Activated CD8-positive, alpha-beta memory T cell treated with anti-CD3 and anti-CD28 coated beads, Interleukin-2, amount 10 ng/mL, durations not matched to agents 7 days and 5 days (primary cell): ENCODE data around the gene SLC24A4. TPM values are rescaled to one million over a fixed set of nuclear protein-coding genes. Genes with fewer than 3 reads are reported as not detected.

Source experiments
- ATAC-seq: fragments of 150-1000 bp; cut with Tn5 transposase; one replicate; pipeline ENCODE4 v1.10.0; 2021; ENCODE audit warnings: moderate library complexity
- CTCF ChIA-PET: fragments of 350-600 bp; sonication (Branson Sonifier 250); formaldehyde crosslinking; loops from one replicate; lab custom pipeline; 2021; ENCODE audit warnings: antibody characterized with exemption; lab: Charles Lee
- DNase-seq: peaks from one replicate; pipeline ENCODE4 v3.0.0-alpha.2; 2020
- H3K27ac Mint-ChIP-seq: one replicate; pipeline ENCODE4 v1.8.0; 2021; ENCODE audit warnings: mild to moderate bottlenecking, mixed read lengths
- H3K27me3 Mint-ChIP-seq: one replicate; pipeline ENCODE4 v1.8.0; 2021; ENCODE audit warnings: mixed read lengths
- H3K36me3 Mint-ChIP-seq: one replicate; pipeline ENCODE4 v1.8.0; 2021; ENCODE audit warnings: mild to moderate bottlenecking, mixed read lengths
- H3K4me1 Mint-ChIP-seq: one replicate; pipeline ENCODE4 v1.8.0; 2021; ENCODE audit warnings: mixed read lengths
- H3K4me3 Mint-ChIP-seq: one replicate; pipeline ENCODE4 v1.8.0; 2021; ENCODE audit warnings: mild to moderate bottlenecking, moderate library complexity, mixed read lengths
- H3K9me3 Mint-ChIP-seq: one replicate; pipeline ENCODE4 v1.8.0; 2022; ENCODE audit warnings: low read depth, mixed read lengths
- total RNA-seq, 2 experiments: library from RNA; stranded (reverse); gene quantifications; one replicate each; pipeline ENCODE4 v1.2.3, GENCODE V29; 2021

The SLC24A4 gene
- total RNA-seq, 2 experiments from 2014 or later = not detected

GRCh38 chr14:92513204-92513965 is 190.4 kb downstream of the SLC24A4 start, which contains the start of gene RIN3:
TSS of gene RIN3 (plus strand) at chr14:92513781. CDS start at chr14:92513933, 152 bp downstream.
- H3K4me1 Mint-ChIP-seq = peaks cover 43% of the 10 kb centered on the region
- peaks cover 3% of the 10 kb centered on the region for H3K27me3 Mint-ChIP-seq
- CTCF ChIA-PET = interaction anchor here (0.9 to 1.1 kb wide), 2 partner anchors 31 to 74 kb away, joined by 3 read pairs; no protein-coding TSS in a partner anchor
- peak within 1 kb of the TSS; percentile 84 for H3K27ac Mint-ChIP-seq
- no peaks in the 10 kb centered on the region for H3K9me3 Mint-ChIP-seq
- peaks cover 9% of the 10 kb centered on the region for H3K36me3 Mint-ChIP-seq
- peak within 1 kb of the TSS; percentile 79 for H3K4me3 Mint-ChIP-seq
- ATAC-seq (peak; percentile 74), DNase-seq (peak; percentile 73)

GRCh38 chr14:92513966-92514843 is 191.2 kb downstream of the SLC24A4 start:
- Mint-ChIP-seq H3K36me3 (peaks cover 9% of the 10 kb centered on the region), H3K4me3 (peak overlapping the region; percentile 79), H3K4me1 (peaks cover 51% of the 10 kb centered on the region), H3K9me3 (no peaks in the 10 kb centered on the region), H3K27ac (peak overlapping the region; percentile 84), H3K27me3 (no peaks in the 10 kb centered on the region)
- DNase-seq (peak; percentile 55), ATAC-seq (peak; percentile 34)
- CTCF ChIA-PET = interaction anchor here (2.1 kb wide), 1 partner anchor 33 kb away, joined by 4 read pairs; no protein-coding TSS in a partner anchor

DNA sequence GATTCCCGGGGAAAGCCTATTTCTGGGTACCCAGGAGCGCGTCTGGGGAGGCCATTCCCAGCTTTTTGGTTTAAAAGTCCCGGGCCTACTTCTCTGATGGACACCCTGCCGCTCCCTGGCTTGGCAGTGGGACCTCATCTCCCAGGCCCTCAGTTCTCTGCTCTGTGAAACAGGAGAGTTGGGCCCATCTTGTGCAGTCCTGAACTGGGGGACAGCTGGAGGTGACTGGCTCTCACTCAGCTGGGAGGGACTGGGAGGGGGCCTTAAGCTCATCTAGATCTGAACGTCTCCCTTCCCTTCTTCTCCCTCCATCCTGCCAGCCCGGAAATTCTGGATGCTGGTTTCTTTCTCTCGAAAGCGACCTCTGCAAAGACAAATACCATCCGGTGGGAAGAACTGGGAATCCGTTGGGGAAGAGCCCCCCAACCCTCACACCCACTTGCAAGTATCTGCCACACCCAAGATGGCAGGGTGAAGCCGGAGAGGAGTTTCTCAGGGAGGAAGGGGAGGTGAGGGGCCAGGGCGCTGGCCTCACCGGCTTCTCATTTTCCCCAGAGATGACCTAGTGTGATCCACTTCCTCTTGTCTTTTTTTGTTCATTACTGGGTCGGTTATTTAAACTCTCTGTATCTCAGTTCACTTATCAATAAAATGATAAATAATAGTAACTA is 192.0 kb downstream of the SLC24A4 start:
- H3K9me3 Mint-ChIP-seq = no peaks in the 10 kb centered on the region
- peak overlapping the region; percentile 79 for H3K27ac Mint-ChIP-seq
- H3K27me3 Mint-ChIP-seq = no peaks in the 10 kb centered on the region
- H3K36me3 Mint-ChIP-seq = peaks cover 10% of the 10 kb centered on the region
- peaks cover 59% of the 10 kb centered on the region for H3K4me1 Mint-ChIP-seq
- CTCF ChIA-PET = interaction anchor here (2.1 kb wide), 1 partner anchor 32 kb away, joined by 4 read pairs; no protein-coding TSS in a partner anchor
- peak overlapping the region; percentile 79 for H3K4me3 Mint-ChIP-seq
- ATAC-seq (no peak), DNase-seq (no peak)

DNA sequence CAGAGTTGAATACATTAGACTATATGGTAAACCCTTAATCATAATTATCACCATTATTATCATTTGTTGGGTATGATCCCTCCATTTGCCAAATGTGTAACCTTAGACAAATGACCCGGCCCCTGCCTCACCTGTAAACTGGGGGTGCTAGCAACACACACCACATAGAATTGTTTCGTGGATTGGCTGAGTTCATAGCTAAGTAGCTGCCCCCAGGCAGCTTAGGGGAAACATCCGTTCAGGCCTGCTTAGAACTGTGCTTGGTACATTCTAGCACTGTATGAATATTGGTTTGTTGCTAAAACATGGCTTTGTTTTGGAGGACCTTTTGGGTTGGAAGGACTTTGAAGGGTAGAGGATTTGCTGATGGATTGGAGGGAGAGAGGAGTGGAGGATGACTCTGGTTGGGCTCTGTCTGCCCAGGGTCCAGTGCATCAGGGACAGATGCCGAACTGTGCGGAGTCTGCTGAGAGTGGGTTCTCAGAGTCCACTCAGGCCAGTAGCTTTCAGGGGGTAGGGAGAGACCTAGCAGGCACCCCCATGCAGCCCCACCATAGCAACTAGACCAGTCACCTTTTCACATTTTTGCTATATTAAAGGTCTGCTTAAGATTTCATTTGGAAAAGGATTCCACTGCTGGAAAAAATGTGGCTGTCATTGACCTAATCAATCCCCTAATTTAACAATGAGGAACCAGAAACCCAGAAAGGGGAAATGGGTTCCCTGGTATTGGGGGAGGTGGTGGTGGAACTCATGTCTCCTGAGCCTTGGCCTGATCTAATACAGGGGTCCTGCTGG is 192.8 kb downstream of the SLC24A4 start:
- Mint-ChIP-seq H3K4me3 (peak overlapping the region; percentile 79), H3K4me1 (peaks cover 66% of the 10 kb centered on the region)

GRCh38 chr14:92516344-92516965 is 193.5 kb downstream of the SLC24A4 start:
- peak overlapping the region; percentile 93 for H3K27ac Mint-ChIP-seq
- no peak for DNase-seq
- H3K4me1 Mint-ChIP-seq = peaks cover 73% of the 10 kb centered on the region
- peak overlapping the region; percentile 79 for H3K4me3 Mint-ChIP-seq
- no peaks in the 10 kb centered on the region for H3K27me3 Mint-ChIP-seq
- peaks cover 3% of the 10 kb centered on the region for H3K9me3 Mint-ChIP-seq
- H3K36me3 Mint-ChIP-seq = peaks cover 21% of the 10 kb centered on the region
- CTCF ChIA-PET = interaction anchor here (1.1 to 3.3 kb wide), 5 partner anchors 10 to 166 kb away, joined by 4 to 13 read pairs (median 5); no protein-coding TSS in a partner anchor
- no peak for ATAC-seq

More for the DNA sequence above, 192.8 kb downstream of the SLC24A4 start:
- DNase-seq = no peak
- Mint-ChIP-seq H3K27me3 (no peaks in the 10 kb centered on the region), H3K36me3 (peaks cover 14% of the 10 kb centered on the region), H3K27ac (peak overlapping the region; percentile 93), H3K9me3 (no peaks in the 10 kb centered on the region)
- ATAC-seq = no peak
- CTCF ChIA-PET = interaction anchor here (1.2 to 2.1 kb wide), 3 partner anchors 11 to 31 kb away, joined by 4 to 5 read pairs (median 4); no protein-coding TSS in a partner anchor

DNA sequence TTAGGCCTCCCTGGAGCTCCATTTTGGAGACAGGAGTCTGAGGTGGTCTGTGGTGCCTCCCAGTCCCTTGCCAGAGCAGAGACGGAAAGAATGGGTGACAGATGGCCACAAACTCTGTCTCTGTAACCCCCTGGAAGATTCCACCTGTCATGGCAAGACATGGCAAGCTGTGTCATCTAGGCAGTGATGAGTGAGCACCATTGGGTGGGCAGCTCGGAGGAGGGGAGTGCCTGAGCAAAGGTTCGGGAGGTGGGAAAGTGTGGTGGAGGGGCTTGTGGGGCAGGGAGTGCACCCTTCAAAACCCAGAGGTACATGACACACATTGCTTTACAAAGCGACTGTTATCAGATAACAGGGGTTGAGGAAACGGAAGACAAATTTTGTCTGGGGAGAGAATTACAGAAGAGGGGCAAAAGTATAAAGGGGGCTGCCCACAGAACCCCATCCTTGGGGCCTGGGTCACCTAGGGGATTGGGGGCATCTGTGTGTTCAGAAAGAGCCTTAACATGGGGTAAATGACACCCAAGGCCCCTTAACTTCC is 194.1 kb downstream of the SLC24A4 start:
- peak overlapping the region; percentile 93 for H3K27ac Mint-ChIP-seq
- peaks cover 79% of the 10 kb centered on the region for H3K4me1 Mint-ChIP-seq
- H3K9me3 Mint-ChIP-seq = peaks cover 3% of the 10 kb centered on the region
- H3K4me3 Mint-ChIP-seq = peak overlapping the region; percentile 79
- DNase-seq (peak; percentile 60), ATAC-seq (peak; percentile 26)
- H3K36me3 Mint-ChIP-seq = peaks cover 27% of the 10 kb centered on the region
- no peaks in the 10 kb centered on the region for H3K27me3 Mint-ChIP-seq
- CTCF ChIA-PET = interaction anchor here (1.1 to 3.3 kb wide), 4 partner anchors 9 to 166 kb away, joined by 4 to 13 read pairs (median 5); no protein-coding TSS in a partner anchor

GRCh38 chr14:92517761-92518160 is 194.8 kb downstream of the SLC24A4 start:
- Mint-ChIP-seq H3K27ac (peak overlapping the region; percentile 93), H3K27me3 (no peaks in the 10 kb centered on the region), H3K36me3 (peaks cover 34% of the 10 kb centered on the region), H3K9me3 (peaks cover 3% of the 10 kb centered on the region), H3K4me1 (peaks cover 80% of the 10 kb centered on the region), H3K4me3 (no peak overlapping the region)
- DNase-seq (no peak), ATAC-seq (no peak)
- CTCF ChIA-PET = interaction anchor here (1.4 to 3.3 kb wide), 2 partner anchors 13 to 95 kb away, joined by 3 to 13 read pairs; no protein-coding TSS in a partner anchor

DNA sequence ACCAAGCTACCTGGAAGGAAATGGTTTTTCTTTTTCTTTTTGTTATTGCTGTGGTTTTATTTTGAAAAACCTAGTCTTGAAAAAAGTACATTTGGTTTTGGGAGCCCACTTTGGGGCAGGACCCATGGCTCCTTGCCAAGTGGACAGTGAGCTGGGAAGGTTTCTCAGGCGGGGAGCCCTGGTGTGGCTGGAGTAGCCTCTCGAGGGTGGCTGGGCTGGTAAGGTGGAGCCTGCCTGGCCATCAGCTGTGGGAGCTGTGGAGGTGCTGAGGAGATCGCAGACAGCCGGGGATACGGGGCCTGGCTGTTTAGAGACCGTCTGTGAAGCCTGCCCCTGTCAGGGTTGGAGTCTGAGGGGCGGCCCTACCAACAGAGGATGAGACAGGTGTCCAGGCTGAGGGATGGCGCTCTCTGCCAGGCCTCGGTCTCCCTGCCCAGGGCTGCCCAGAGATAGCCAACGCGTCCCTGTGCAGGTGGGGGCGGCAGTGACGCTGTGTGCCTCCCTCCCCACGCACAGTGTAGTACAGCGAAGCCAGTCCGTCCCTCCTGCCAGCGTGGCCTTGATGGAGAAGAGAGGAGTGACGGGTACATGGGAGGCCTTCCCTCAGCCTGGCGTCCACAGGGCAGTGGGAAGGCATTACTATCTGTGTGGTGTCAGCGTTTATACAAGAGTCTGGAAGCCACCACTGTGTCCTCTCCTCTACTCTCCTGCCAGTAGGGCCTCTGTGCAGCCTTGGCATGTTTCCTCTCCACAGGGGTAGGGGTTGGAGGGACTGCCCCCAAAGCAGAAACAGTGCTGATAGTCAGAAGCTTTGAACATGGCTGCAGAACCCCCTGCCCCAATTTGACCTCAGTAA is 196.5 kb downstream of the SLC24A4 start:
- Mint-ChIP-seq H3K4me3 (peak overlapping the region; percentile 34), H3K9me3 (peaks cover 3% of the 10 kb centered on the region), H3K4me1 (peaks cover 92% of the 10 kb centered on the region), H3K27me3 (no peaks in the 10 kb centered on the region), H3K36me3 (peaks cover 37% of the 10 kb centered on the region), H3K27ac (peak overlapping the region; percentile 93)
- DNase-seq (no peak), ATAC-seq (peak; percentile 40)
- CTCF ChIA-PET = interaction anchor here (0.9 to 3.3 kb wide), 5 partner anchors 9 to 94 kb away, joined by 3 to 13 read pairs (median 3); no protein-coding TSS in a partner anchor

DNA sequence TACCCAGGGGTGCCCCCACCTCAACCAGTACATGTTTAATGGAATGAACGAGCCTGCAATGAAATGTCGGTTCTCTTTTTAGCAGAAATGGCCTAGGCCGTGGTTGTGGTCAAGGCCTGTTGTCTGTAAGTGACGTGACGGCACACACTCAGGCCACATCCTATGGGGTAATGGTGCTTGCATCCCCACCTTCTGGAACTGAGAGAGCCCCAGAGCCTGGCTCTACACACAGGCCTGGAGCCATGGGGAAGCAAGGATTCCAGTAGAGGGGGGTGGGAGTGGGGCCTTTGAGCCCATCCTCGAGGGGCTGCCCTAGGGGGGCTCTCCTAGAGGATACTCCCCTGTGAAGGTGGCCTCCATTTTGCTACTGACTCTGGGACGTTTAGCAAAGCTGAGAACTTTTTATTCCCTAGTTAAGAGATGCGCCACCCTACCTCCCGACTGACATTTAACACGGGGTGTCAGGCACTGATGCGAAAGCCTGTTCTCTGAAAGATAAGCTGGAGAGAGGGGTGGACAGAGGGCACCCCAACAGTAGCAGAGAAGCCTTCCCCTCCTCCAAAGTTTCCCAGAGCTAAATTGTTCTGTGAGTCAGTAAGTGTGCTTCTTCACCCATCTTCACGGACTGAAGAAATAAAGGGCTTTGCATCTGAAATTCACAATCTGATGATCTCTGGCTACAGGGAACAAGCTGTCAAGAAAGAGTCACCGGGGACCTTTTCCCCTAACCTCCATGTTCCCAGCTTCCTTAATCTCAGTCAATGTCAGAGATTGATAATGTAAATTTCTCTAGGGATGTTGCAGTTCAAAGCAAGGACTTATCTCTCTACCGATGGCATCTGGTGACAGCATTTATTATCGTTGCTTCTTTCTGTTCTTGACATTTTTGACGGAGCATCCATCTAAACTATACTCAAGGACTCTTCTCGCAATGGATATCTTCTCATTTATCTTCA is 197.4 kb downstream of the SLC24A4 start:
- Mint-ChIP-seq H3K4me3 (peak overlapping the region; percentile 34), H3K9me3 (peaks cover 3% of the 10 kb centered on the region), H3K4me1 (peaks cover 97% of the 10 kb centered on the region), H3K27ac (peak overlapping the region; percentile 93), H3K27me3 (no peaks in the 10 kb centered on the region), H3K36me3 (peaks cover 35% of the 10 kb centered on the region)
- peak; percentile 63 for ATAC-seq
- CTCF ChIA-PET = interaction anchor here (0.9 to 1.6 kb wide), 2 partner anchors 10 to 13 kb away, joined by 3 to 4 read pairs; no protein-coding TSS in a partner anchor
- peak; percentile 87 for DNase-seq

DNA sequence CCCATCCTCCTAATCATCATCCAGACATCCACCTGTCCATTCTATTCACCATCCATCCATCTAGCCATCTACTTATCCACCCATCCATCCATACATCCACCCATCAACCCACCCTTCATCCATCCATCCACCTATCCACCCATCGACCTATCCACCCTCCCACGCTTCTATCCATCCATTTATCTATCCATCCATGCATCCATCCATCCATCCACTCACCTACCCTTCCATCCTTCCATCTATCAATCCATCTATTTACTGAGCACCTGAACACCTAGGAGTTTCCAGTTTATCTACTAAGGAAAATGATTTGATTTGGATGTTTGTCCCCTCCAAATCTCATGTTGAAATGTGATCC is 198.1 kb downstream of the SLC24A4 start:
- CTCF ChIA-PET = no interaction called here
- H3K36me3 Mint-ChIP-seq = peaks cover 32% of the 10 kb centered on the region
- ATAC-seq = no peak
- H3K9me3 Mint-ChIP-seq = peaks cover 3% of the 10 kb centered on the region
- H3K27ac Mint-ChIP-seq = peak overlapping the region; percentile 48
- no peak overlapping the region for H3K4me3 Mint-ChIP-seq
- peaks cover 91% of the 10 kb centered on the region for H3K4me1 Mint-ChIP-seq
- H3K27me3 Mint-ChIP-seq = no peaks in the 10 kb centered on the region
- no peak for DNase-seq
